ENCODE results near the gene PRKG1.
"Not testable (repeated sequence)": the region's sequence is repeated elsewhere in the genome, so short reads cannot be mapped to it uniquely, and the experiment has no call there.

Gene PRKG1

GRCh38 chr10:51688826-51689225 is 614.5 kb downstream of the PRKG1 start:
- WGBS: 93% methylated on average over 2 of the region's 2 CpGs
- not testable (repeated sequence) for H3K27ac ChIP-seq (ENCODE audit: low read depth, low read length); H3K9me3 ChIP-seq (ENCODE audit: insufficient read depth, low read depth, low read length); H3K4me3 ChIP-seq (ENCODE audit: low read length); H3K9ac ChIP-seq (ENCODE audit: low read depth, low read length); H3K36me3 ChIP-seq (ENCODE audit: insufficient read depth, low read length); H3K27me3 ChIP-seq (ENCODE audit: insufficient read depth, low read length); H3K4me1 ChIP-seq (ENCODE audit: insufficient read depth, low read length)

GRCh38 chr10:51689536-51689935 is 615.2 kb downstream of the PRKG1 start:
- Histone ChIP-seq H3K36me3 (ENCODE audit: insufficient read depth, low read length) (no peaks in the 10 kb centered on the region), H3K4me3 (ENCODE audit: low read length) (no peak overlapping the region), H3K9ac (ENCODE audit: low read depth, low read length) (no peak overlapping the region), H3K27ac (ENCODE audit: low read depth, low read length) (no peak overlapping the region), H3K4me1 (ENCODE audit: insufficient read depth, low read length) (peaks cover 7% of the 10 kb centered on the region), H3K9me3 (ENCODE audit: insufficient read depth, low read depth, low read length) (no peaks in the 10 kb centered on the region), H3K27me3 (ENCODE audit: insufficient read depth, low read length) (no peaks in the 10 kb centered on the region)
- WGBS: 93% methylated on average over 3 of the region's 3 CpGs

- H3K9me3 ChIP-seq (ENCODE audit: insufficient read depth, low read depth, low read length): no peaks in the 10 kb centered on the region
- H3K9ac ChIP-seq (ENCODE audit: low read depth, low read length): no peak overlapping the region
- peaks cover 5% of the 10 kb centered on the region for H3K4me1 ChIP-seq (ENCODE audit: insufficient read depth, low read length)
- 90% methylated on average over 4 of the region's 4 CpGs for WGBS
- H3K27me3 ChIP-seq (ENCODE audit: insufficient read depth, low read length): no peaks in the 10 kb centered on the region
- no peak overlapping the region for H3K4me3 ChIP-seq (ENCODE audit: low read length)
- H3K27ac ChIP-seq (ENCODE audit: low read depth, low read length): no peak overlapping the region
- peaks cover 4% of the 10 kb centered on the region; the same call in 1 of the 2 replicates for H3K36me3 ChIP-seq (ENCODE audit: insufficient read depth, low read length)
Observed at GRCh38 chr10:51691135-51691534, 616.8 kb downstream of the PRKG1 start.

- 96% methylated on average over 4 of the region's 5 CpGs for WGBS
Observed at GRCh38 chr10:51694086-51694768, 619.9 kb downstream of the PRKG1 start.

GRCh38 chr10:51696251-51696650 is 622.0 kb downstream of the PRKG1 start:
- Histone ChIP-seq H3K9me3 (ENCODE audit: insufficient read depth, low read depth, low read length) (no peaks in the 10 kb centered on the region), H3K27me3 (ENCODE audit: insufficient read depth, low read length) (no peaks in the 10 kb centered on the region), H3K4me1 (ENCODE audit: insufficient read depth, low read length) (peaks cover 30% of the 10 kb centered on the region; the same call in 1 of the 2 replicates), H3K9ac (ENCODE audit: low read depth, low read length) (no peak overlapping the region), H3K4me3 (ENCODE audit: low read length) (no peak overlapping the region), H3K27ac (ENCODE audit: low read depth, low read length) (no peak overlapping the region), H3K36me3 (ENCODE audit: insufficient read depth, low read length) (peaks cover 29% of the 10 kb centered on the region)
- WGBS: 90% methylated on average over 1 of the region's 1 CpG

More at GRCh38 chr10:51694086-51694768, 619.9 kb downstream of the PRKG1 start:
- H3K9me3 ChIP-seq (ENCODE audit: insufficient read depth, low read depth, low read length): no peaks in the 10 kb centered on the region
- no peak overlapping the region for H3K27ac ChIP-seq (ENCODE audit: low read depth, low read length)
- H3K27me3 ChIP-seq (ENCODE audit: insufficient read depth, low read length): no peaks in the 10 kb centered on the region
- peaks cover 29% of the 10 kb centered on the region for H3K36me3 ChIP-seq (ENCODE audit: insufficient read depth, low read length)
- H3K9ac ChIP-seq (ENCODE audit: low read depth, low read length): no peak overlapping the region
- H3K4me1 ChIP-seq (ENCODE audit: insufficient read depth, low read length): peaks cover 20% of the 10 kb centered on the region; the same call in 1 of the 2 replicates
- no peak overlapping the region for H3K4me3 ChIP-seq (ENCODE audit: low read length)

GRCh38 chr10:51698473-51699063 is 624.3 kb downstream of the PRKG1 start:
- peaks cover 29% of the 10 kb centered on the region for H3K36me3 ChIP-seq (ENCODE audit: insufficient read depth, low read length)
- WGBS: 87% methylated on average over 8 of the region's 8 CpGs
- H3K9me3 ChIP-seq (ENCODE audit: insufficient read depth, low read depth, low read length): no peaks in the 10 kb centered on the region
- peaks cover 30% of the 10 kb centered on the region; the same call in 1 of the 2 replicates for H3K4me1 ChIP-seq (ENCODE audit: insufficient read depth, low read length)
- peak overlapping the region; percentile 91 for H3K4me3 ChIP-seq (ENCODE audit: low read length)
- H3K27me3 ChIP-seq (ENCODE audit: insufficient read depth, low read length): no peaks in the 10 kb centered on the region
- peak overlapping the region; percentile 96 for H3K9ac ChIP-seq (ENCODE audit: low read depth, low read length)
- peak overlapping the region; percentile 88; the same call in 1 of the 2 replicates for H3K27ac ChIP-seq (ENCODE audit: low read depth, low read length)

- H3K27me3 ChIP-seq (ENCODE audit: insufficient read depth, low read length): no peaks in the 10 kb centered on the region
- H3K9ac ChIP-seq (ENCODE audit: low read depth, low read length): peak overlapping the region; percentile 96
- 1% methylated on average over 14 of the region's 14 CpGs for WGBS
- peak overlapping the region; percentile 91 for H3K4me3 ChIP-seq (ENCODE audit: low read length)
- peaks cover 30% of the 10 kb centered on the region; the same call in 1 of the 2 replicates for H3K4me1 ChIP-seq (ENCODE audit: insufficient read depth, low read length)
- H3K27ac ChIP-seq (ENCODE audit: low read depth, low read length): peak overlapping the region; percentile 88
- H3K9me3 ChIP-seq (ENCODE audit: insufficient read depth, low read depth, low read length): no peaks in the 10 kb centered on the region
- peaks cover 29% of the 10 kb centered on the region for H3K36me3 ChIP-seq (ENCODE audit: insufficient read depth, low read length)
Observed at GRCh38 chr10:51699145-51699474, 624.8 kb downstream of the PRKG1 start.

- H3K4me1 ChIP-seq (ENCODE audit: insufficient read depth, low read length): peaks cover 30% of the 10 kb centered on the region; the same call in 1 of the 2 replicates
- H3K4me3 ChIP-seq (ENCODE audit: low read length): peak within 1 kb of the TSS; percentile 91
- H3K27me3 ChIP-seq (ENCODE audit: insufficient read depth, low read length): no peaks in the 10 kb centered on the region
- under 1% methylated on average over 45 of the region's 45 CpGs for WGBS
- peaks cover 29% of the 10 kb centered on the region for H3K36me3 ChIP-seq (ENCODE audit: insufficient read depth, low read length)
- H3K9me3 ChIP-seq (ENCODE audit: insufficient read depth, low read depth, low read length): no peaks in the 10 kb centered on the region
- peak within 1 kb of the TSS; percentile 96 for H3K9ac ChIP-seq (ENCODE audit: low read depth, low read length)
- peak within 1 kb of the TSS; percentile 88 for H3K27ac ChIP-seq (ENCODE audit: low read depth, low read length)
Observed at GRCh38 chr10:51699475-51700227, 625.4 kb downstream of the PRKG1 start, which contains the start of gene CSTF2T. Gene CSTF2T, minus strand, starts transcription at chr10:51699595. Its CDS starts 46 bp downstream, at chr10:51699549.

GRCh38 chr10:51700228-51700817 is 626.0 kb downstream of the PRKG1 start:
- Histone ChIP-seq H3K9me3 (ENCODE audit: insufficient read depth, low read depth, low read length) (no peaks in the 10 kb centered on the region), H3K4me1 (ENCODE audit: insufficient read depth, low read length) (peaks cover 30% of the 10 kb centered on the region; the same call in 1 of the 2 replicates), H3K36me3 (ENCODE audit: insufficient read depth, low read length) (peaks cover 29% of the 10 kb centered on the region), H3K4me3 (ENCODE audit: low read length) (peak overlapping the region; percentile 91), H3K27me3 (ENCODE audit: insufficient read depth, low read length) (no peaks in the 10 kb centered on the region), H3K27ac (ENCODE audit: low read depth, low read length) (peak overlapping the region; percentile 88), H3K9ac (ENCODE audit: low read depth, low read length) (peak overlapping the region; percentile 96)
- WGBS: 45% methylated on average over 5 of the region's 12 CpGs

- 92% methylated on average over 3 of the region's 3 CpGs for WGBS
- H3K9me3 ChIP-seq (ENCODE audit: insufficient read depth, low read depth, low read length): no peaks in the 10 kb centered on the region
- H3K36me3 ChIP-seq (ENCODE audit: insufficient read depth, low read length): no peaks in the 10 kb centered on the region
- H3K9ac ChIP-seq (ENCODE audit: low read depth, low read length): no peak overlapping the region
- H3K4me1 ChIP-seq (ENCODE audit: insufficient read depth, low read length): peaks cover 13% of the 10 kb centered on the region
- no peak overlapping the region for H3K27ac ChIP-seq (ENCODE audit: low read depth, low read length)
- no peaks in the 10 kb centered on the region for H3K27me3 ChIP-seq (ENCODE audit: insufficient read depth, low read length)
- H3K4me3 ChIP-seq (ENCODE audit: low read length): no peak overlapping the region
Observed at GRCh38 chr10:51705774-51706173, 631.5 kb downstream of the PRKG1 start.

- H3K9me3 ChIP-seq (ENCODE audit: insufficient read depth, low read depth, low read length): no peaks in the 10 kb centered on the region
- H3K4me3 ChIP-seq (ENCODE audit: low read length): no peak overlapping the region
- peaks cover 12% of the 10 kb centered on the region for H3K4me1 ChIP-seq (ENCODE audit: insufficient read depth, low read length)
- H3K27ac ChIP-seq (ENCODE audit: low read depth, low read length): no peak overlapping the region
- WGBS: 92% methylated on average over 2 of the region's 3 CpGs
- H3K9ac ChIP-seq (ENCODE audit: low read depth, low read length): no peak overlapping the region
- H3K36me3 ChIP-seq (ENCODE audit: insufficient read depth, low read length): no peaks in the 10 kb centered on the region
- H3K27me3 ChIP-seq (ENCODE audit: insufficient read depth, low read length): no peaks in the 10 kb centered on the region
Observed at GRCh38 chr10:51706225-51706624, 631.9 kb downstream of the PRKG1 start.

Data from HUES64 (cell line).